Lower leg skin (tissue), 3 donors: ENCODE results near the gene IVNS1ABP.

Source experiments
- POLR2A ChIP-seq, 2 donors: fragments of 450-650 bp; IDR thresholded peaks; one replicate each; pipeline ENCODE4 v1.6.1; 2016 to 2017; ENCODE audit warnings: antibody characterized with exemption in 2 of 2, mild to moderate bottlenecking in 1 of 2, moderate library complexity in 1 of 2
- TF ChIP-seq, protein P1 (sequence below), 3 donors: fragments of 450-650 bp; IDR thresholded peaks; one replicate each; pipeline ENCODE4 v1.5.1; 2016; ENCODE audit warnings: antibody characterized with exemption in 3 of 3, mild to moderate bottlenecking in 3 of 3, moderate library complexity in 2 of 3

DNA sequence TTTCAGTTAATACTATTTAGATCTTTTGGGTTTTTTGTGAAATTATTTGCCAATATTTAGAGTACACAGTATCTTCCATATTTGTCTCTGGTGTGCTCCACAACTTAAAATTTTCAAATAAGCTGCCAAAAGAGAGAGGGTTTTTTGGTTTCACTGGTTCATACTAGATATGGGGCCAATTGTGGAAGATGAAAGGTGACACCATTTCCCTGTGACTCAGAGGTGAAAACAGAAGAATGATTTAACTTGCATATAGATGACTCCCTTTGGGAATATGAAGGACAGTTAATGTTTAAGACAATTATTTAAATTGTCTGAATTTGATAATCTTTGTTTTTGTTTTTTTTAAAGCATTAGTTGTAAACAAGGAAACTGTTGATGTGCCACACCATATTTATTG lies 37.5 kb downstream of the IVNS1ABP start:
- TF ChIP-seq, protein P1, sequence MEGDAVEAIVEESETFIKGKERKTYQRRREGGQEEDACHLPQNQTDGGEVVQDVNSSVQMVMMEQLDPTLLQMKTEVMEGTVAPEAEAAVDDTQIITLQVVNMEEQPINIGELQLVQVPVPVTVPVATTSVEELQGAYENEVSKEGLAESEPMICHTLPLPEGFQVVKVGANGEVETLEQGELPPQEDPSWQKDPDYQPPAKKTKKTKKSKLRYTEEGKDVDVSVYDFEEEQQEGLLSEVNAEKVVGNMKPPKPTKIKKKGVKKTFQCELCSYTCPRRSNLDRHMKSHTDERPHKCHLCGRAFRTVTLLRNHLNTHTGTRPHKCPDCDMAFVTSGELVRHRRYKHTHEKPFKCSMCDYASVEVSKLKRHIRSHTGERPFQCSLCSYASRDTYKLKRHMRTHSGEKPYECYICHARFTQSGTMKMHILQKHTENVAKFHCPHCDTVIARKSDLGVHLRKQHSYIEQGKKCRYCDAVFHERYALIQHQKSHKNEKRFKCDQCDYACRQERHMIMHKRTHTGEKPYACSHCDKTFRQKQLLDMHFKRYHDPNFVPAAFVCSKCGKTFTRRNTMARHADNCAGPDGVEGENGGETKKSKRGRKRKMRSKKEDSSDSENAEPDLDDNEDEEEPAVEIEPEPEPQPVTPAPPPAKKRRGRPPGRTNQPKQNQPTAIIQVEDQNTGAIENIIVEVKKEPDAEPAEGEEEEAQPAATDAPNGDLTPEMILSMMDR (IDR thresholded peaks at IDR 0.05), result no peak
- TF ChIP-seq POLR2A (IDR thresholded peaks at IDR 0.05), result no peak
